AG04450 (cell line): Measurements from ENCODE around the gene OCIAD1. TPM values are rescaled to one million over a fixed set of nuclear protein-coding genes. Genes with fewer than 3 reads are reported as not detected.

Source experiments
- CTCF ChIA-PET: fragments of 300-600, 350-600 bp; formaldehyde crosslinking; extraction: SDS; loops from one replicate; lab custom pipeline; 2022; ENCODE audit warnings: antibody characterized with exemption, inconsistent platforms; lab: Charles Lee
- POLR2A ChIA-PET: fragments of 350-600 bp; formaldehyde crosslinking; extraction: SDS; loops from one replicate; lab custom pipeline; 2021; ENCODE audit warnings: antibody characterized with exemption, inconsistent platforms; lab: Yijun Ruan, JAX
- DNase-seq: peaks from one replicate; pipeline ENCODE4 v3.0.0-alpha.2; 2011; ENCODE audit warnings: low read depth, low spot score
- H3K27ac ChIP-seq: one replicate; pipeline ENCODE4 v1.5.1; 2012; ENCODE audit warnings: low read depth, low read length, control low read depth
- H3K27me3 ChIP-seq: one replicate; pipeline ENCODE4 v1.6.0; 2012; ENCODE audit warnings: low read length; ENCODE audit not compliant: control insufficient read depth, insufficient read depth
- H3K4me3 ChIP-seq: 2 replicates; pipeline ENCODE4 v1.5.1; 2011; ENCODE audit warnings: mild to moderate bottlenecking, low read depth, low read length, control low read depth
- H3K9me3 ChIP-seq: 2 replicates; pipeline ENCODE4 v1.5.1; 2012; ENCODE audit warnings: low read length; ENCODE audit not compliant: control insufficient read depth, insufficient read depth
- polyA plus RNA-seq: library from polyadenylated mRNA; depleted of rRNA; stranded (reverse); fragments of >200 nt; gene quantifications from 2 replicates; pipeline ENCODE4 v1.2.3, GENCODE V29; 2011
- TF ChIP-seq, protein P1 (sequence below): IDR thresholded peaks from 2 replicates; pipeline ENCODE4 v1.5.1; 2011; ENCODE audit warnings: low read depth, low read length, control low read depth, inconsistent platforms

OCIAD1 gene
- polyA plus RNA-seq, 1 experiment: 176 TPM

DNA sequence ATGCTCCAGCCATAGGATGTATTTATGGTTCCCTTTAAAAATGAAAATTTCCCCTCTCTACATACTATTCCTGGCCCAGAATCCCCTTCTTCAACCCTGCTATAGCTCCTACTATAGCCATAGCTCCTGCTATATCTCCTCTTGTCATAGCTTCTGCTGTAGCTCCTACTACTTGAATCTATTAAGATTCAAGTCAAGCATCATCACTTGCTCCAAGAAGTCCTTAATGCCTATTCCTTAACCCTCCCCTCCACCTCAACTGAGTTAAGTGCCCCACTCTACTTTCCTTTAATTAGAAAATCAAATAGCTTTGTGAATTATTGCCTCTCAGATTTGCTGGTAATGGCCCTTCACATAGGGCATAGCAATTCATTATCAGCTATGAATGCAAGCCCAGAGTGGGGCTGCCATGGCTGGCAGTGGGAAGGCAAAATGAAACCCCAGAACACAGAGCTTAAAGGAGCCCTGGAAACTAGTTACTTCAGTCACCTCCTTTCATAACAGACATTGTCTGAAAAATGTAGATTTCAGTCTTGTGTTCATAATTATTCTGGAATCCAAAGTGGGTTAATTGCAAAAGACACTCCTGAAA, 60.2 kb downstream of the OCIAD1 start:
- Histone ChIP-seq H3K27ac (no peak overlapping the region), H3K4me3 (no peak overlapping the region), H3K27me3 (no peaks in the 10 kb centered on the region), H3K9me3 (no peaks in the 10 kb centered on the region)
- DNase-seq: no peak
- POLR2A ChIA-PET: no interaction called here
- TF ChIP-seq, protein P1, sequence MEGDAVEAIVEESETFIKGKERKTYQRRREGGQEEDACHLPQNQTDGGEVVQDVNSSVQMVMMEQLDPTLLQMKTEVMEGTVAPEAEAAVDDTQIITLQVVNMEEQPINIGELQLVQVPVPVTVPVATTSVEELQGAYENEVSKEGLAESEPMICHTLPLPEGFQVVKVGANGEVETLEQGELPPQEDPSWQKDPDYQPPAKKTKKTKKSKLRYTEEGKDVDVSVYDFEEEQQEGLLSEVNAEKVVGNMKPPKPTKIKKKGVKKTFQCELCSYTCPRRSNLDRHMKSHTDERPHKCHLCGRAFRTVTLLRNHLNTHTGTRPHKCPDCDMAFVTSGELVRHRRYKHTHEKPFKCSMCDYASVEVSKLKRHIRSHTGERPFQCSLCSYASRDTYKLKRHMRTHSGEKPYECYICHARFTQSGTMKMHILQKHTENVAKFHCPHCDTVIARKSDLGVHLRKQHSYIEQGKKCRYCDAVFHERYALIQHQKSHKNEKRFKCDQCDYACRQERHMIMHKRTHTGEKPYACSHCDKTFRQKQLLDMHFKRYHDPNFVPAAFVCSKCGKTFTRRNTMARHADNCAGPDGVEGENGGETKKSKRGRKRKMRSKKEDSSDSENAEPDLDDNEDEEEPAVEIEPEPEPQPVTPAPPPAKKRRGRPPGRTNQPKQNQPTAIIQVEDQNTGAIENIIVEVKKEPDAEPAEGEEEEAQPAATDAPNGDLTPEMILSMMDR: no peak
- CTCF ChIA-PET: no interaction called here

DNA sequence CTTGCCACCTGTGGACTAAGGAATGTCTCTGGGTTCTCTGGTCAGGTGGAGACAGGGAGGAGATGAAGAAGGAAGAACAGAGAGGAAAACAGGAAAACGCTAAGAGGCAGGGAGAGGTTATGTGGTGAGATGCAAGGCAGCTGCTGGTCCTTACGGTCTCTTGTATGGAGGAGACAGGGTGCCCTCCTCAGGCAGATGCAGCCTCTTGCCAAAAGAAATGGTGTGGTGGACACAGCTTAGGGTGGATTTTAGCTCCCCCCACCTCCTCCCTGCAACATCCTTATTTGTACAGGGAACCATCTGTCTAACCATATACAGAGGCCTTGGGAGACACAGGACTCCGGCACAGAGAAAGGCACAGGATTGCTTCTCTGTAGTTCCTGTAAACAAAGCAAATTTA, 66.0 kb downstream of the OCIAD1 start:
- CTCF ChIA-PET: no interaction called here
- Histone ChIP-seq H3K4me3 (no peak overlapping the region), H3K27me3 (no peaks in the 10 kb centered on the region), H3K9me3 (no peaks in the 10 kb centered on the region), H3K27ac (no peak overlapping the region)
- no peak for DNase-seq
- TF ChIP-seq, protein P1: no peak
- POLR2A ChIA-PET: no interaction called here

DNA sequence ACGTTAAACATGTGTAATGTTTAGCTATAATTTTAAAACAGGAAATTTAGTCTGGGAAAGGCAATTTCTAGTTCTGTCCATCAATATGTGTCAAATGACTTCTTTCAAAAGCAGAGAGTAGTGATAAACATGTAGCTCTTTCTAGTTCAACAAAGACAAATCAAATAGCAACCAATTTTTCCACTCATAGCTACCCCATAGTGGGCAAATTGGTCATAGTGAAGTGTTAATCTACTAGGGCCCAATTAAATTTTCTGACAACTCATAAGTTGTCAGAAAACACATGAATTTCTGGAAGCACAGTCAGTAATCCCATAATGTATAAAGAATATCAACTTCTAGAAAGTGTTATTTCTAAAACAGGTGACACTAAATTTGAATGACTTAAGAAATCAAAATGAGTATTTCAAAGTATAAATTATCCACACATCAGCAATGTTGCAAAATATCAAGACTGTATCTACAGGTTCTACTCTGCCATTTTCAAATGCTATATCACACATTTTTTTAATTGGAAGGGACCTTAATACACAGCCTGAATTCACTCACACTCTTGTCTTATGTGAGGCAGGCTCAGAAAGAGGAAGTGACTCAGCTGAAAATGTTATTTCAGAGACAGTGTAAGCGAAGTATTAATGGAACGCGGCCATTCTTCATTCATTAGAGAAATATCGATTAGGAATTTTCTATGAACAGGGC, 68.0 kb downstream of the OCIAD1 start:
- TF ChIP-seq, protein P1: no peak
- CTCF ChIA-PET: interaction anchor here (0.8 to 0.9 kb wide), 2 partner anchors 64 to 65 kb away, joined by 3 to 4 read pairs; no protein-coding TSS in a partner anchor
- Histone ChIP-seq H3K9me3 (no peaks in the 10 kb centered on the region), H3K27me3 (no peaks in the 10 kb centered on the region), H3K4me3 (no peak overlapping the region), H3K27ac (no peak overlapping the region)
- DNase-seq: no peak
- POLR2A ChIA-PET: no interaction called here

DNA sequence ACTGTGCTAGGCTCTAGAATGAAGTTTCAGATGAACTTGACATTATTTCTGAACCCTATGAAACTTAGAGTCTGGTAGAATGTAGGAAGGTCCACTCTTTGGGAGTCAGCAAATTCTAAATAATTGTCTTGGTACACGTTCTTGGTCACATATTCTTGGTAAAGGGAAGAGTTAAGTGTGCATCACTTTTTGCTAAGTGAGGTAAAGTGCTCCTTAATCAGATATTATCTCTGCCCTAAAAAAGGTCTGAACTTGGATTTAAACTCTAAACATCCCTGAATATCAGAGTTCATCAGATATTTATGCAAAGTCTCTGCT, 68.5 kb downstream of the OCIAD1 start:
- Histone ChIP-seq H3K4me3 (no peak overlapping the region), H3K9me3 (no peaks in the 10 kb centered on the region), H3K27ac (no peak overlapping the region), H3K27me3 (no peaks in the 10 kb centered on the region)
- CTCF ChIA-PET: no interaction called here
- DNase-seq: no peak
- POLR2A ChIA-PET: no interaction called here
- TF ChIP-seq, protein P1: no peak

DNA sequence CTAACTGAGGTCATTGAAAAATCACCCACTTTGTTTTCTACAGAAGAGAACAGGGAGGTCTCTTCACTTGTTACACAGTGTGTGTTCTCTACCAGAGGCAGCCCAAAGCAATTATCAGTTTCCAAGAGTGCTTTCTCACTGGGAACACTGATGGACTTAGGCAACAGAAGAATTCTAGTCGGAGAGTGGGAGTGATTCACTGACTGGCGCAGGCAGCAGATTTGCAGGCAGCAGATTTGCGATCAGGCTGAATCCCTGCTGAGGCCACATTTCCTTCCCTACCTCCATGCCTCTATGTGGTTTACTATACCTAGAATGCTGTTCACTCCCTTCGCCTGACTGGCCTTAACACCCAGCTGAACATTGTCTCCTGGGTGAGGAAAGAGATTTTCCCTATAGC, 69.1 kb downstream of the OCIAD1 start:
- H3K27ac ChIP-seq: no peak overlapping the region
- CTCF ChIA-PET: no interaction called here

More for the DNA sequence above, 69.1 kb downstream of the OCIAD1 start:
- Histone ChIP-seq H3K27me3 (no peaks in the 10 kb centered on the region), H3K4me3 (no peak overlapping the region), H3K9me3 (no peaks in the 10 kb centered on the region)
- TF ChIP-seq, protein P1: no peak
- POLR2A ChIA-PET: no interaction called here
- DNase-seq: no peak
